Measurements from ENCODE around the gene CHST11. TPM values are rescaled to one million over a fixed set of nuclear protein-coding genes. Genes with fewer than 3 reads are reported as not detected.

Gene CHST11
- total RNA-seq, 1 experiment from 2014 or later: 6.7 TPM

DNA sequence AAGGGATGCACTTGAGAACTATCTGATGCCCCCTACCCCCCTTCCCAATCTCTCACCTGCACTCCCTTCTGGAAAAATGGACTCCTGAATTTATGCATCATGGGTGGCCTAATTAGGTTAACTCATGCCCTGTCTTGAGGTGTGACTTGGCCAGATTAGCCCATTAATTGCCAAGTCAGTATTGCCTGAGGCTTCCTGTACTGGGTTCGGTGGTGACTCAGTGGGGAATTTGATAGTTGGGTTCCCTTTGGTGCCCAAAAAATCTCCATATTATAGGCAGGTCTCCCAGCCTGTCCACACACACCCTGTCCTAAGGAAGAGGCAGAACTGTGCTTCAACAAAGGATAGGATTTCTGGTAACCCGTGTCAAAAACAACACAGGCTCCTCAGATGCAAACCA is 146.1 kb downstream of the CHST11 start:
- H4K8ac ChIP-seq (replicated peaks; ENCODE audit: insufficient read length, low read depth, low read length): no peak overlapping the region
- no peaks in the 10 kb centered on the region for H3K27me3 ChIP-seq (ENCODE audit: insufficient read depth, low read length)
- no peak overlapping the region for H3T11ph ChIP-seq (ENCODE audit: low read length)
- no peak overlapping the region for H3K56ac ChIP-seq (ENCODE audit: insufficient read length, low read depth, low read length)
- H3K79me2 ChIP-seq (ENCODE audit: insufficient read depth, low read length): no peaks in the 10 kb centered on the region
- no peaks in the 10 kb centered on the region for H4K20me1 ChIP-seq (ENCODE audit: control insufficient read depth, insufficient read depth, insufficient read length)
- WGBS (ENCODE audit: extremely low coverage, insufficient read length, low lambda C conversion rate): no CpG with 5 or more reads among the region's 2 CpGs
- Mint-ChIP-seq H3K27ac (no peak overlapping the region), H3K27me3 (ENCODE audit: low read depth) (no peaks in the 10 kb centered on the region), H3K4me1 (peaks cover 24 to 33% of the 10 kb centered on the region in 2 experiments), H3K4me3 (no peak overlapping the region), H3K36me3 (ENCODE audit: insufficient read depth in 1 of 3, low read depth in 3 of 3) (peaks cover 0 to 2% (median 0%) of the 10 kb centered on the region in 3 experiments; a peak in 1 of 7 replicates), H3K9me3 (peaks cover 0 to 4% of the 10 kb centered on the region in 2 experiments; a peak in 1 of 5 replicates)
- DNase-seq: no peak
- H2BK120ac ChIP-seq (ENCODE audit: low read depth, low read length, poor library complexity, severe bottlenecking): no peak overlapping the region
- H3K27ac ChIP-seq (ENCODE audit: insufficient read length, low read depth, low read length): no peak overlapping the region
- H3K18ac ChIP-seq (ENCODE audit: insufficient read length, low read depth, low read length): no peak overlapping the region
- no peak overlapping the region for H2AK5ac ChIP-seq (ENCODE audit: insufficient read length, low read length)
- H2BK12ac ChIP-seq (ENCODE audit: insufficient read length, low read depth, low read length): no peak overlapping the region
- H4K5ac ChIP-seq (ENCODE audit: insufficient read length, low read depth, low read length): no peak overlapping the region
- no peak overlapping the region for H3K23ac ChIP-seq (ENCODE audit: insufficient read length, low read depth, low read length)
- TF ChIP-seq, protein P1, sequence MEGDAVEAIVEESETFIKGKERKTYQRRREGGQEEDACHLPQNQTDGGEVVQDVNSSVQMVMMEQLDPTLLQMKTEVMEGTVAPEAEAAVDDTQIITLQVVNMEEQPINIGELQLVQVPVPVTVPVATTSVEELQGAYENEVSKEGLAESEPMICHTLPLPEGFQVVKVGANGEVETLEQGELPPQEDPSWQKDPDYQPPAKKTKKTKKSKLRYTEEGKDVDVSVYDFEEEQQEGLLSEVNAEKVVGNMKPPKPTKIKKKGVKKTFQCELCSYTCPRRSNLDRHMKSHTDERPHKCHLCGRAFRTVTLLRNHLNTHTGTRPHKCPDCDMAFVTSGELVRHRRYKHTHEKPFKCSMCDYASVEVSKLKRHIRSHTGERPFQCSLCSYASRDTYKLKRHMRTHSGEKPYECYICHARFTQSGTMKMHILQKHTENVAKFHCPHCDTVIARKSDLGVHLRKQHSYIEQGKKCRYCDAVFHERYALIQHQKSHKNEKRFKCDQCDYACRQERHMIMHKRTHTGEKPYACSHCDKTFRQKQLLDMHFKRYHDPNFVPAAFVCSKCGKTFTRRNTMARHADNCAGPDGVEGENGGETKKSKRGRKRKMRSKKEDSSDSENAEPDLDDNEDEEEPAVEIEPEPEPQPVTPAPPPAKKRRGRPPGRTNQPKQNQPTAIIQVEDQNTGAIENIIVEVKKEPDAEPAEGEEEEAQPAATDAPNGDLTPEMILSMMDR (conservative IDR thresholded peaks at IDR 0.05): no peak
- no peaks in the 10 kb centered on the region for H3K23me2 ChIP-seq (ENCODE audit: insufficient read length, low read depth, low read length, poor library complexity, severe bottlenecking)
- H4K91ac ChIP-seq (ENCODE audit: insufficient read length, low read depth, low read length): no peak overlapping the region
- no peaks in the 10 kb centered on the region for H3K9me3 ChIP-seq (ENCODE audit: control insufficient read depth, low read depth, low read length)
- no peak overlapping the region for H3K14ac ChIP-seq (ENCODE audit: insufficient read depth, low read length)
- H2AFZ ChIP-seq (ENCODE audit: low read length): no peak overlapping the region
- H3K4ac ChIP-seq (ENCODE audit: low read depth, low read length): no peak overlapping the region
- H3K4me2 ChIP-seq (ENCODE audit: insufficient read depth, insufficient read length, low read length): no peak overlapping the region
- H3K9ac ChIP-seq (ENCODE audit: extremely low read depth, insufficient read length, low read length): no peak overlapping the region
- H2BK15ac ChIP-seq (ENCODE audit: low read depth, low read length): no peak overlapping the region
- no peaks in the 10 kb centered on the region for H3K79me1 ChIP-seq (ENCODE audit: insufficient read depth, low read depth, low read length, poor library complexity, severe bottlenecking)
- peaks cover 10% of the 10 kb centered on the region for H3K4me1 ChIP-seq (ENCODE audit: insufficient read depth, low read length)
- no peak overlapping the region for H2BK5ac ChIP-seq (ENCODE audit: insufficient read length, low read length)
- no peak overlapping the region for H2BK20ac ChIP-seq (ENCODE audit: low read depth, low read length, poor library complexity, severe bottlenecking)
